HepG2 (cell line): ENCODE measurements around the gene TIPRL. TPM values are rescaled to one million over a fixed set of nuclear protein-coding genes. Genes with fewer than 3 reads are reported as not detected.

Source experiments
- ARID2 ChIP-seq: sonication (generic); formaldehyde crosslinking; IDR thresholded peaks from 2 replicates; pipeline ENCODE4 v1.8.1; 2022; ENCODE audit warnings: mild to moderate bottlenecking, missing genetic modification reagents, borderline replicate concordance
- ATF1 ChIP-seq: IDR thresholded peaks from 2 replicates; pipeline ENCODE4 v1.6.1; 2016; ENCODE audit warnings: mild to moderate bottlenecking, control low read depth
- BCL6 ChIP-seq: IDR thresholded peaks from 2 replicates; pipeline ENCODE4 v1.6.1; 2016; ENCODE audit warnings: missing genetic modification reagents, missing compliant biosample characterization
- BRD4 ChIP-seq: sonication (generic); formaldehyde crosslinking; IDR thresholded peaks from 2 replicates; pipeline ENCODE4 v1.4.0; 2020; ENCODE audit warnings: missing genetic modification reagents
- ERF ChIP-seq: IDR thresholded peaks from 2 replicates; pipeline ENCODE4 v1.6.1; 2018; ENCODE audit warnings: missing biosample characterization, missing genetic modification reagents
- FOXA3 ChIP-seq: IDR thresholded peaks from 2 replicates; pipeline ENCODE4 v1.6.1; 2016; ENCODE audit warnings: missing genetic modification reagents, missing compliant biosample characterization
- FOXJ3 ChIP-seq: sonication (generic); formaldehyde crosslinking; IDR thresholded peaks from 2 replicates; pipeline ENCODE4 v1.4.0; 2020; ENCODE audit warnings: missing genetic modification reagents, mild to moderate bottlenecking, borderline replicate concordance
- FOXK1 ChIP-seq: sonication (generic); formaldehyde crosslinking; IDR thresholded peaks from 2 replicates; pipeline ENCODE4 v1.4.0; 2020; ENCODE audit warnings: low read depth, missing genetic modification reagents, borderline replicate concordance
- GATAD1 ChIP-seq: IDR thresholded peaks from 2 replicates; pipeline ENCODE4 v1.6.1; 2016; ENCODE audit warnings: missing genetic modification reagents, missing compliant biosample characterization
- HNF1B ChIP-seq: sonication (generic); formaldehyde crosslinking; IDR thresholded peaks from 2 replicates; pipeline ENCODE4 v1.5.1; 2020; ENCODE audit warnings: mild to moderate bottlenecking, moderate library complexity, missing genetic modification reagents
- KLF16 ChIP-seq, 2 experiments: sonication (generic) in 1 of 2; formaldehyde crosslinking in 1 of 2; IDR thresholded peaks; 2 replicates each; pipeline versions ENCODE4 v1.6.1 to v1.8.0; 2016 to 2023; ENCODE audit warnings: missing genetic modification reagents in 2 of 2, missing compliant biosample characterization in 1 of 2
- PRDM15 ChIP-seq: sonication (generic); formaldehyde crosslinking; IDR thresholded peaks from 2 replicates; pipeline ENCODE4 v1.4.0; 2020; ENCODE audit warnings: missing genetic modification reagents
- RERE ChIP-seq: IDR thresholded peaks from 2 replicates; pipeline ENCODE4 v1.6.1; 2016; ENCODE audit warnings: low read depth, missing genetic modification reagents, missing compliant biosample characterization
- SMYD3 ChIP-seq: sonication (generic); formaldehyde crosslinking; IDR thresholded peaks from 2 replicates; pipeline ENCODE4 v1.8.1; 2023; ENCODE audit warnings: mild to moderate bottlenecking, missing genetic modification reagents
- SUZ12 ChIP-seq: fragments of 150-350 bp; IDR thresholded peaks from 2 replicates; pipeline ENCODE4 v1.6.1; 2014; ENCODE audit warnings: low read depth, low read length
- THYN1 ChIP-seq: sonication (generic); formaldehyde crosslinking; IDR thresholded peaks from 2 replicates; pipeline ENCODE4 v1.8.1; 2023; ENCODE audit warnings: low read depth, mild to moderate bottlenecking, moderate library complexity, missing genetic modification reagents, borderline replicate concordance
- ZKSCAN5 ChIP-seq: sonication (generic); formaldehyde crosslinking; IDR thresholded peaks from 2 replicates; pipeline ENCODE4 v1.5.1; 2020; ENCODE audit warnings: mild to moderate bottlenecking, missing genetic modification reagents
- ZNF451 ChIP-seq: sonication (generic); formaldehyde crosslinking; IDR thresholded peaks from 2 replicates; pipeline ENCODE4 v1.5.0; 2020; ENCODE audit warnings: mild to moderate bottlenecking, missing genetic modification reagents
- ZNF644 ChIP-seq: IDR thresholded peaks from 2 replicates; pipeline ENCODE4 v1.6.1; 2016; ENCODE audit warnings: low read depth
- ZNF737 ChIP-seq: sonication (generic); formaldehyde crosslinking; IDR thresholded peaks from 2 replicates; pipeline ENCODE4 v1.5.0; 2020; ENCODE audit warnings: missing genetic modification reagents, mild to moderate bottlenecking, borderline replicate concordance
- polyA plus RNA-seq, 8 experiments: library from polyadenylated mRNA; depleted of rRNA in 3 of 8; stranded (reverse) in 7 of 8; unstranded in 1 of 8; fragments of >200 nt; fragmentation: Illumina TruSeq in 4 of 8; extraction: Trizol in 4 of 8; gene quantifications; 2 replicates each; pipeline versions ENCODE4 v1.2.1 to v1.2.3, GENCODE V29; 2011 to 2016; ENCODE audit warnings: low read depth in 4 of 8, missing spikeins in 1 of 8, mixed read lengths in 1 of 8; ENCODE audit not compliant: insufficient read depth in 1 of 8
- total RNA-seq, 5 experiments: library from RNA; depleted of rRNA; stranded (reverse); fragments of >200 nt; fragmentation: Illumina TruSeq; extraction: Trizol; gene quantifications; 2 replicates each; pipeline ENCODE4 v1.2.3, GENCODE V29; 2016; ENCODE audit warnings: low read depth in 1 of 5

The TIPRL gene
- total and polyA plus RNA-seq, 2 of the 13 experiments (the other 11 are each of a cell fraction or from before 2014, with no cell fraction given): 10.1 to 22.8 TPM

GRCh38 chr1:168202941-168203654, 24.3 kb downstream of the TIPRL start (continued):
- no peak for TF ChIP-seq RERE
- TF ChIP-seq SMYD3: no peak
- peak; percentile 45; the same call in 1 of the 2 replicates for TF ChIP-seq FOXA3 (CRISPR knock-in tag)
- TF ChIP-seq BCL6 (CRISPR knock-in tag): peak; percentile 74
- no peak for TF ChIP-seq SUZ12
- no peak for TF ChIP-seq BRD4 (CRISPR knock-in tag)
- TF ChIP-seq HNF1B: no peak
- TF ChIP-seq ATF1: no peak
- TF ChIP-seq GATAD1: no peak
- no peak for TF ChIP-seq ERF (CRISPR knock-in tag)
- peak; percentile 81; the same call in 1 of the 2 replicates for TF ChIP-seq FOXJ3
- no peak for TF ChIP-seq ZKSCAN5
- TF ChIP-seq ZNF737 (CRISPR knock-in tag): no peak
- no peak for TF ChIP-seq THYN1 (CRISPR knock-in tag)
- TF ChIP-seq ZNF451: no peak
- TF ChIP-seq FOXK1 (CRISPR knock-in tag): no peak
- no peak for TF ChIP-seq ARID2 (CRISPR knock-in tag)
- peak; percentile 48; the same call in 1 of the 2 replicates for TF ChIP-seq ZNF644 (CRISPR knock-in tag)
- 0 out of 4 replicates have a peak, but pooled peaks of 1 of the 2 experiments have one; percentile 24 for TF ChIP-seq KLF16 (CRISPR knock-in tag; IDR thresholded peaks at IDR 0.05)
- TF ChIP-seq PRDM15 (CRISPR knock-in tag): peak; percentile 35; the same call in 1 of the 2 replicates
